Neural cell (in vitro differentiated cells): Measurements from ENCODE around the gene GLI3. TPM values are rescaled to one million over a fixed set of nuclear protein-coding genes. Genes with fewer than 3 reads are reported as not detected.

Experiments used
- H2AFZ ChIP-seq: fragments of 200-600, 300-800 bp; sonication (generic), shearing (Covaris generic); 2 replicates; pipeline ENCODE4 v1.6.0; 2014; ENCODE audit warnings: low read depth, mild to moderate bottlenecking, antibody characterized with exemption, low read length, moderate library complexity
- H3F3A ChIP-seq: fragments of 200-600 bp; shearing (Covaris generic); 2 replicates; pipeline ENCODE4 v1.6.1; 2016; ENCODE audit warnings: mild to moderate bottlenecking, moderate library complexity, mixed read lengths, antibody characterized with exemption, low read length; ENCODE audit not compliant: insufficient read depth, poor library complexity, severe bottlenecking
- H3K27ac ChIP-seq: fragments of 200-600, 300-800 bp; sonication (generic), shearing (Covaris generic); 2 replicates; pipeline ENCODE4 v1.5.1; 2014; ENCODE audit warnings: mild to moderate bottlenecking, low read length, moderate library complexity
- H3K27me3 ChIP-seq: fragments of 300-800, 200-600 bp; sonication (generic), shearing (Covaris generic); 2 replicates; pipeline ENCODE4 v1.6.0; 2014; ENCODE audit warnings: mild to moderate bottlenecking, low read depth, low read length, moderate library complexity; ENCODE audit not compliant: insufficient read depth
- H3K36me3 ChIP-seq: fragments of 300-800, 200-600 bp; sonication (generic), shearing (Covaris generic); 2 replicates; pipeline ENCODE4 v1.5.1; 2014; ENCODE audit warnings: mild to moderate bottlenecking, antibody characterized with exemption, low read length, moderate library complexity; ENCODE audit not compliant: insufficient read depth
- H3K4me2 ChIP-seq: fragments of 300-800, 200-600 bp; sonication (generic), shearing (Covaris generic); 2 replicates; pipeline ENCODE4 v1.6.0; 2014; ENCODE audit warnings: mild to moderate bottlenecking, low read length
- H3K4me3 ChIP-seq: fragments of 300-800, 200-600 bp; sonication (generic), shearing (Covaris generic); 2 replicates; pipeline ENCODE4 v1.5.1; 2014; ENCODE audit warnings: mild to moderate bottlenecking, low read length, moderate library complexity
- H3K79me2 ChIP-seq: fragments of 200-600 bp; shearing (Covaris generic); replicated peaks from 2 replicates; pipeline ENCODE4 v1.6.0; 2014; ENCODE audit warnings: mild to moderate bottlenecking, low read length, moderate library complexity; ENCODE audit not compliant: insufficient read depth
- H3K9ac ChIP-seq: fragments of 300-800, 200-600 bp; sonication (generic), shearing (Covaris generic); 2 replicates; pipeline ENCODE4 v1.6.1; 2016; ENCODE audit warnings: mild to moderate bottlenecking, low read length, mixed read lengths
- H3K9me2 ChIP-seq: fragments of 200-600 bp; shearing (Covaris generic); 2 replicates; pipeline ENCODE4 v1.6.1; 2016; ENCODE audit warnings: mild to moderate bottlenecking, low read length, mixed read lengths; ENCODE audit not compliant: insufficient read depth
- H3K9me3 ChIP-seq: fragments of 200-600, 300-800 bp; sonication (generic), shearing (Covaris generic); 2 replicates; pipeline ENCODE4 v1.6.1; 2016; ENCODE audit warnings: mild to moderate bottlenecking, mixed run types, low read length, moderate library complexity, mixed read lengths
- H4K20me1 ChIP-seq: fragments of 200-600 bp; shearing (Covaris generic); 2 replicates; pipeline ENCODE4 v1.6.1; 2016; ENCODE audit warnings: mild to moderate bottlenecking, mixed run types; ENCODE audit not compliant: insufficient read depth
- EP300 ChIP-seq: fragments of 450-650 bp; conservative IDR thresholded peaks from 2 replicates; pipeline ENCODE4 v1.6.1; 2014; ENCODE audit warnings: antibody characterized with exemption, mild to moderate bottlenecking, moderate library complexity; ENCODE audit not compliant: poor library complexity, severe bottlenecking
- EZH2 ChIP-seq: fragments of 200-600, 300-800 bp; shearing (Covaris generic), sonication (generic); IDR thresholded peaks from 2 replicates; pipeline ENCODE4 v1.6.1; 2014; ENCODE audit warnings: antibody characterized with exemption, low read length, borderline replicate concordance, mild to moderate bottlenecking; ENCODE audit not compliant: insufficient read depth, poor library complexity, severe bottlenecking
- MXI1 ChIP-seq: fragments of 450-650 bp; conservative IDR thresholded peaks from 2 replicates; pipeline ENCODE4 v1.6.1; 2014; ENCODE audit warnings: antibody characterized with exemption, mild to moderate bottlenecking; ENCODE audit not compliant: poor library complexity, severe bottlenecking
- POLR2AphosphoS5 ChIP-seq: IDR thresholded peaks from 2 replicates; pipeline ENCODE4 v1.6.1; 2012
- RAD21 ChIP-seq: fragments of 450-650 bp; conservative IDR thresholded peaks from 2 replicates; pipeline ENCODE4 v1.6.1; 2014; ENCODE audit warnings: antibody characterized with exemption, mild to moderate bottlenecking, moderate library complexity
- SMC3 ChIP-seq: fragments of 450-650 bp; conservative IDR thresholded peaks from 2 replicates; pipeline ENCODE4 v1.6.1; 2014; ENCODE audit warnings: antibody characterized with exemption, mild to moderate bottlenecking, moderate library complexity; ENCODE audit not compliant: poor library complexity
- TAF1 ChIP-seq: IDR thresholded peaks from 2 replicates; pipeline ENCODE4 v1.6.1; 2012; ENCODE audit warnings: low read depth
- polyA plus RNA-seq: library from polyadenylated mRNA; depleted of rRNA; stranded (reverse); fragments of >200 nt; gene quantifications from 2 replicates; pipeline ENCODE4 v1.2.3, GENCODE V29; 2014
- TF ChIP-seq, protein P1 (sequence below): fragments of 450-650 bp; IDR thresholded peaks from 2 replicates; pipeline ENCODE4 v1.5.1; 2014; ENCODE audit warnings: antibody characterized with exemption, mild to moderate bottlenecking, moderate library complexity; ENCODE audit not compliant: poor library complexity, severe bottlenecking
- TF ChIP-seq, protein P2 (sequence below): IDR thresholded peaks from 2 replicates; pipeline ENCODE4 v1.6.1; 2012; ENCODE audit warnings: borderline replicate concordance

Gene GLI3
- polyA plus RNA-seq, 1 donor from 2014 or later: 0.19 TPM

GRCh38 chr7:42020061-42020460, 216.9 kb downstream of the GLI3 start:
- Histone ChIP-seq H3F3A (no peaks in the 10 kb centered on the region), H3K9ac (no peak overlapping the region), H2AFZ (no peak overlapping the region), H3K79me2 (peaks cover 11% of the 10 kb centered on the region), H4K20me1 (no peaks in the 10 kb centered on the region), H3K4me2 (no peak overlapping the region), H3K27me3 (no peaks in the 10 kb centered on the region), H3K9me3 (no peaks in the 10 kb centered on the region), H3K27ac (no peak overlapping the region), H3K9me2 (no peaks in the 10 kb centered on the region), H3K36me3 (no peaks in the 10 kb centered on the region), H3K4me3 (no peak overlapping the region)
- TF ChIP-seq MXI1: no peak
- TF ChIP-seq, protein P1, sequence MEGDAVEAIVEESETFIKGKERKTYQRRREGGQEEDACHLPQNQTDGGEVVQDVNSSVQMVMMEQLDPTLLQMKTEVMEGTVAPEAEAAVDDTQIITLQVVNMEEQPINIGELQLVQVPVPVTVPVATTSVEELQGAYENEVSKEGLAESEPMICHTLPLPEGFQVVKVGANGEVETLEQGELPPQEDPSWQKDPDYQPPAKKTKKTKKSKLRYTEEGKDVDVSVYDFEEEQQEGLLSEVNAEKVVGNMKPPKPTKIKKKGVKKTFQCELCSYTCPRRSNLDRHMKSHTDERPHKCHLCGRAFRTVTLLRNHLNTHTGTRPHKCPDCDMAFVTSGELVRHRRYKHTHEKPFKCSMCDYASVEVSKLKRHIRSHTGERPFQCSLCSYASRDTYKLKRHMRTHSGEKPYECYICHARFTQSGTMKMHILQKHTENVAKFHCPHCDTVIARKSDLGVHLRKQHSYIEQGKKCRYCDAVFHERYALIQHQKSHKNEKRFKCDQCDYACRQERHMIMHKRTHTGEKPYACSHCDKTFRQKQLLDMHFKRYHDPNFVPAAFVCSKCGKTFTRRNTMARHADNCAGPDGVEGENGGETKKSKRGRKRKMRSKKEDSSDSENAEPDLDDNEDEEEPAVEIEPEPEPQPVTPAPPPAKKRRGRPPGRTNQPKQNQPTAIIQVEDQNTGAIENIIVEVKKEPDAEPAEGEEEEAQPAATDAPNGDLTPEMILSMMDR: no peak
- no peak for TF ChIP-seq EP300
- TF ChIP-seq, protein P2, sequence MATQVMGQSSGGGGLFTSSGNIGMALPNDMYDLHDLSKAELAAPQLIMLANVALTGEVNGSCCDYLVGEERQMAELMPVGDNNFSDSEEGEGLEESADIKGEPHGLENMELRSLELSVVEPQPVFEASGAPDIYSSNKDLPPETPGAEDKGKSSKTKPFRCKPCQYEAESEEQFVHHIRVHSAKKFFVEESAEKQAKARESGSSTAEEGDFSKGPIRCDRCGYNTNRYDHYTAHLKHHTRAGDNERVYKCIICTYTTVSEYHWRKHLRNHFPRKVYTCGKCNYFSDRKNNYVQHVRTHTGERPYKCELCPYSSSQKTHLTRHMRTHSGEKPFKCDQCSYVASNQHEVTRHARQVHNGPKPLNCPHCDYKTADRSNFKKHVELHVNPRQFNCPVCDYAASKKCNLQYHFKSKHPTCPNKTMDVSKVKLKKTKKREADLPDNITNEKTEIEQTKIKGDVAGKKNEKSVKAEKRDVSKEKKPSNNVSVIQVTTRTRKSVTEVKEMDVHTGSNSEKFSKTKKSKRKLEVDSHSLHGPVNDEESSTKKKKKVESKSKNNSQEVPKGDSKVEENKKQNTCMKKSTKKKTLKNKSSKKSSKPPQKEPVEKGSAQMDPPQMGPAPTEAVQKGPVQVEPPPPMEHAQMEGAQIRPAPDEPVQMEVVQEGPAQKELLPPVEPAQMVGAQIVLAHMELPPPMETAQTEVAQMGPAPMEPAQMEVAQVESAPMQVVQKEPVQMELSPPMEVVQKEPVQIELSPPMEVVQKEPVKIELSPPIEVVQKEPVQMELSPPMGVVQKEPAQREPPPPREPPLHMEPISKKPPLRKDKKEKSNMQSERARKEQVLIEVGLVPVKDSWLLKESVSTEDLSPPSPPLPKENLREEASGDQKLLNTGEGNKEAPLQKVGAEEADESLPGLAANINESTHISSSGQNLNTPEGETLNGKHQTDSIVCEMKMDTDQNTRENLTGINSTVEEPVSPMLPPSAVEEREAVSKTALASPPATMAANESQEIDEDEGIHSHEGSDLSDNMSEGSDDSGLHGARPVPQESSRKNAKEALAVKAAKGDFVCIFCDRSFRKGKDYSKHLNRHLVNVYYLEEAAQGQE: no peak
- TF ChIP-seq SMC3: no peak
- no peak for TF ChIP-seq POLR2AphosphoS5
- no peak for TF ChIP-seq RAD21
- no peak for TF ChIP-seq EZH2
- TF ChIP-seq TAF1: no peak

DNA sequence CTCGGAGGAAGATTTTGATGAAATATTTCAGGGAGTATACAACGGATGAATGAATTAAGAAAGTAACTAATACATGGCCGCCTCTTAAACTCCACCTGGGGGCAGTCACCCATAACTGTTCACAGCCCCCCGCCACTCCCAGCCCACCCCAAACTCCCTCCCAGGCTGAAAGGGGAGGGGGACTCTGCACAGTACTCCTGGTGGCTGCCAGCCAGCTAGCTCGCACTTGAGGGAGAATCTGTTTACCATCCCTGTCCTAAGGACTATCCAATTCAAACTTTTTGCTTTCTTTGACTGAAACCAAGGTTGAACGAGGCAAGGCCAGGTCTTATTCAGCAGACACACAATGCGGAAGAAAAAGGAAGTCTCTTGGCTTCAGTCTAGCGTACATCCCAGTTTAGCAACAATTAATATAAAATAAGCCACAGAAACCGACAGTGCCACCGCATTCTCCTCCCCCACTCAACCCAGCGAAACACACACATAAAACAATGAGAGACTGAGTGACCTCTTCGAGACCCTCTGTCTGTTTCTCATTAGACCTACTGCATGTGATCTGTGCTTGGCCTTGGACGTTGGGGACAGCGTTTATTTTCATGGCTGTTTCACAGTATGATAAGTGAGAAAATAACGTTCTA, 219.5 kb downstream of the GLI3 start:
- H3K27ac ChIP-seq: no peak overlapping the region
- H3K9me2 ChIP-seq: no peaks in the 10 kb centered on the region
- H3F3A ChIP-seq: no peaks in the 10 kb centered on the region
- H4K20me1 ChIP-seq: no peaks in the 10 kb centered on the region
- no peak overlapping the region for H2AFZ ChIP-seq
- no peaks in the 10 kb centered on the region for H3K36me3 ChIP-seq
- no peak overlapping the region for H3K4me3 ChIP-seq
- no peaks in the 10 kb centered on the region for H3K9me3 ChIP-seq
- H3K79me2 ChIP-seq: peaks cover 11% of the 10 kb centered on the region
- no peak overlapping the region for H3K9ac ChIP-seq
- H3K27me3 ChIP-seq: no peaks in the 10 kb centered on the region
- TF ChIP-seq EZH2 (no peak), TAF1 (no peak), MXI1 (no peak), POLR2AphosphoS5 (no peak), EP300 (no peak)
- TF ChIP-seq, protein P2: no peak
- TF ChIP-seq, protein P1: no peak
- no peak overlapping the region for H3K4me2 ChIP-seq
